ENCODE results near the gene PGAP2.

DNA sequence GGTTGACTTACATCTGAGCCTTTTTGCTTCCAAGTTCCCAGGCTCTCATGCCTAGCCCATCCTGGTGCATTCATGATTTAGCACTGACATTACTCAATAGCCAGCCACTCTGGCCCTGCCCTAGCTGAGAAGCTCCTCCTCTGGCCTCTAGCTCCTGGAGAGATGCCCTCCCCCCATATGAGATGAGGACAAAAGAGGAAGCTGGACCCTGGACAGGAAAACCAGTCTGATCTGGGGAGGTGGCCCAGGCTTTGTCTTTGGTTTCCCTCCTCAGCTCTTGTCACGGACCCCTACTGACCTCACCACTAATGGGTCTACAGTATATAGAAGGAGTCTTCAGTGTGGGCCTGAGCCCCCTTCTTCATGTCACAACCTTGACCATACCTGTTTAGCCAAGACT is 29.4 kb downstream of the PGAP2 start:
- TF ChIP-seq SIN3A (IDR thresholded peaks at IDR 0.05; ENCODE audit: low read depth), result no peak
- no peak for TF ChIP-seq CEBPB (IDR thresholded peaks at IDR 0.05; ENCODE audit: low read depth)
- no peak for TF ChIP-seq EZH2 (IDR thresholded peaks at IDR 0.05)
- no peak for TF ChIP-seq CTCF (IDR thresholded peaks at IDR 0.05 in 2 of 3, conservative IDR thresholded peaks at IDR 0.05 in 1 of 3; ENCODE audit: borderline replicate concordance in 1 of 3, insufficient read depth in 1 of 3, low read depth in 2 of 3, low read length in 2 of 3)
- no peak for TF ChIP-seq REST (IDR thresholded peaks at IDR 0.05; ENCODE audit: low read depth)
- no peak for TF ChIP-seq RAD21 (IDR thresholded peaks at IDR 0.05; ENCODE audit: low read depth)
- no peak for TF ChIP-seq POLR2A (IDR thresholded peaks at IDR 0.05; ENCODE audit: borderline replicate concordance, extremely low read depth, insufficient read depth, insufficient read length)
- TF ChIP-seq FOSL1 (IDR thresholded peaks at IDR 0.05; ENCODE audit: low read depth), result no peak

Data from HCT116 (cell line).